ENCODE measurements around the gene NUDT3.

NUDT3 gene

DNA sequence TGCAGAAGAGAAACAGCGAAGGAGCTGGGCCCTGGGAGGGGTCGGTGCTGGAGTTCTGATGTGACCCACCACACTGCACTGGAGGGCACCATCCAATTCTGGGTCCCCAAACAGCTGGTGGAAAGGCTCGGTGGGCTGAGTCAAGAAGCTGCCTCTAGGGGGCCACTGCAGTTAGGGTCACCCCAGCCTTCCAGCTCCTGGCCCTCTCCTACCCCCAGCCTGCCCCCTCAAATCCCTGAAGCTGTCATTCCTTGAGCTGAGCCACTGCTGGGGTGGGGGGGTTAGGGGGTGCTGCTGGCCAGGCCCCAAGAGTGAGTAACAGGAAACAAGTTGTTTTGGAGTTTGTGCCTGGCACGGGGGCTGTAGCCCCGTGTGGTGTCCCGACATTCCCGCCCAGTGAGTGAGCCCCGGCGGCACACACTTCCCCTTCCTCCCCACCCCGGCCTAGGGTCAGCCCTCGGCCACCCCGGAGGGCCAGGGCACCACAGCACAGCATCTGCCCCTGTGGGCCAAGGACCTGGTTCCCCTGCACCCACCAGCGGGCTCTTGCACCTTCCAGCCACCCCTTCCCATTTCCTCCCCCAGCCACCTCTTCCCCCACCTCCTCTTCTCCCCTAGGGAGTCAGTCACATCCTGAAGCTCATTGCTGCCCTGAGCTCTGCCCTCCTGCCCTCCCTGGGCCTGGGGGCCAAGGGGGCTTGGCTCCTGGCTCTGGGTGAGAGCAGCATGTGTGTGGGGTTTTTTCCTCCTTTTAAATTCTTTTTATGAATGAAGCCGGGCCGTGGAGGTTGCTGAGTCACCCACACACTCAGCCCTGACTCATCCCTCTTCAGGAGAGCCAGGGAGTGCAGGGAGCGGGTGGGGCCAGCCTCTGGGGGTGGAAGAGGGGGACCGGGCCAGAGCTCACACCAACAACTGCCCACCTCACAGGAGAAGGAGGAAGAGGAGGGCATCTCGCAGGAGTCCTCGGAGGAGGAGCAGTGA, 148.3 kb downstream of the NUDT3 start:
- TF ChIP-seq ARNT (IDR thresholded peaks at IDR 0.05) (no peak), NFRKB (IDR thresholded peaks at IDR 0.05) (no peak), TARDBP (IDR thresholded peaks at IDR 0.05) (no peak), BHLHE40 (IDR thresholded peaks at IDR 0.05; ENCODE audit: borderline replicate concordance) (no peak), L3MBTL2 (conservative IDR thresholded peaks at IDR 0.05) (no peak), ELF4 (IDR thresholded peaks at IDR 0.05) (no peak), FOXM1 (IDR thresholded peaks at IDR 0.05; ENCODE audit: borderline replicate concordance) (no peak), ZNF384 (IDR thresholded peaks at IDR 0.05) (no peak), LEF1 (IDR thresholded peaks at IDR 0.05; ENCODE audit: borderline replicate concordance) (no peak), HDGF (IDR thresholded peaks at IDR 0.05; ENCODE audit: borderline replicate concordance) (no peak), FOXA1 (IDR thresholded peaks at IDR 0.05) (no peak), SUZ12 (IDR thresholded peaks at IDR 0.05) (no peak), SP1 (IDR thresholded peaks at IDR 0.05) (no peak), FOXK2 (IDR thresholded peaks at IDR 0.05) (no peak), CTBP1 (IDR thresholded peaks at IDR 0.05; ENCODE audit: borderline replicate concordance) (no peak)
- TF ChIP-seq, protein P1, sequence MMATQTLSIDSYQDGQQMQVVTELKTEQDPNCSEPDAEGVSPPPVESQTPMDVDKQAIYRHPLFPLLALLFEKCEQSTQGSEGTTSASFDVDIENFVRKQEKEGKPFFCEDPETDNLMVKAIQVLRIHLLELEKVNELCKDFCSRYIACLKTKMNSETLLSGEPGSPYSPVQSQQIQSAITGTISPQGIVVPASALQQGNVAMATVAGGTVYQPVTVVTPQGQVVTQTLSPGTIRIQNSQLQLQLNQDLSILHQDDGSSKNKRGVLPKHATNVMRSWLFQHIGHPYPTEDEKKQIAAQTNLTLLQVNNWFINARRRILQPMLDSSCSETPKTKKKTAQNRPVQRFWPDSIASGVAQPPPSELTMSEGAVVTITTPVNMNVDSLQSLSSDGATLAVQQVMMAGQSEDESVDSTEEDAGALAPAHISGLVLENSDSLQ (IDR thresholded peaks at IDR 0.05): no peak
- peak; percentile 13 for DNase-seq (ENCODE audit: extremely low spot score)
- POLR2A ChIA-PET: interaction anchor here (1.0 to 1.4 kb wide), 2 partner anchors 20 to 513 kb away, joined by 4 read pairs; partner anchors contain the start of gene SNRPC
- CTCF ChIA-PET: interaction anchor here (1.1 kb wide), 1 partner anchor 146 kb away, joined by 4 read pairs; no protein-coding TSS in a partner anchor

DNA sequence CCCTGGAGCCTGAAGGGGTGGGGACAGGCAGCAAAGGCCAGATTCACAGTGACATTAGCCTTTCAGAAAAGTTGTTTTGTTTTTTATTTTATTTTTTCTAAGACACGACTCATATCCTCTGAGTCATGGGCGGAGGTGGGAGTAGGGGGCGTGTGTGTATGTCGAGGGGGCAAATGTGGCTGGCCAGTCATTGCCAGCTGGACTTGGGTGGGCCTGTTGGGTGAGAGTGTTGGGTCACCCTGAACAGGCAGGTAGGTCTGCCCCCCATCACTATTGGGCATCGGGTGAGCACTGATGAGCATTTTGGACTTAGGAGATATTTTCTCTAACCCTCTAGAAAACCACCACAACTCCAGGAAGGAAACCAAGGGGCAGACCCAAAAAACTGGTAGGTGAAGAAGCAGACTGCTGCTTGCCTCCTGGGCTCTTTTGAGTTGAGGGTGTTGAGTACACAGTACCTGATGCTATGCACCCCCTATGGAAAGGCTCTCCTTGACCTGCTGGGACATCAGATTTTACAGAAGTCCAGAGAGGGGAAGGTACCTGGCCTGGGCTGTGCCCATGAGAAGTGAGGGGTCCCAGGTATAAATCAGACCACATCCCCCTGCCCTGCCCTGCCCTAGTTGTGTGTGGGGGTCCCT, 149.2 kb downstream of the NUDT3 start:
- TF ChIP-seq HDGF (IDR thresholded peaks at IDR 0.05; ENCODE audit: borderline replicate concordance): no peak
- no peak for TF ChIP-seq ELF4 (IDR thresholded peaks at IDR 0.05)
- TF ChIP-seq, protein P1 (IDR thresholded peaks at IDR 0.05): no peak
- TF ChIP-seq NFRKB (IDR thresholded peaks at IDR 0.05): no peak
- TF ChIP-seq L3MBTL2 (conservative IDR thresholded peaks at IDR 0.05): no peak
- no peak for TF ChIP-seq FOXA1 (IDR thresholded peaks at IDR 0.05)
- no peak for TF ChIP-seq SP1 (IDR thresholded peaks at IDR 0.05)
- TF ChIP-seq CTBP1 (IDR thresholded peaks at IDR 0.05; ENCODE audit: borderline replicate concordance): no peak
- peak; percentile 0 for DNase-seq (ENCODE audit: extremely low spot score)
- POLR2A ChIA-PET: interaction anchor here (1.0 to 1.4 kb wide), 2 partner anchors 19 to 514 kb away, joined by 4 read pairs; partner anchors contain the start of gene SNRPC
- CTCF ChIA-PET: interaction anchor here (1.1 kb wide), 1 partner anchor 147 kb away, joined by 4 read pairs; no protein-coding TSS in a partner anchor

DNA sequence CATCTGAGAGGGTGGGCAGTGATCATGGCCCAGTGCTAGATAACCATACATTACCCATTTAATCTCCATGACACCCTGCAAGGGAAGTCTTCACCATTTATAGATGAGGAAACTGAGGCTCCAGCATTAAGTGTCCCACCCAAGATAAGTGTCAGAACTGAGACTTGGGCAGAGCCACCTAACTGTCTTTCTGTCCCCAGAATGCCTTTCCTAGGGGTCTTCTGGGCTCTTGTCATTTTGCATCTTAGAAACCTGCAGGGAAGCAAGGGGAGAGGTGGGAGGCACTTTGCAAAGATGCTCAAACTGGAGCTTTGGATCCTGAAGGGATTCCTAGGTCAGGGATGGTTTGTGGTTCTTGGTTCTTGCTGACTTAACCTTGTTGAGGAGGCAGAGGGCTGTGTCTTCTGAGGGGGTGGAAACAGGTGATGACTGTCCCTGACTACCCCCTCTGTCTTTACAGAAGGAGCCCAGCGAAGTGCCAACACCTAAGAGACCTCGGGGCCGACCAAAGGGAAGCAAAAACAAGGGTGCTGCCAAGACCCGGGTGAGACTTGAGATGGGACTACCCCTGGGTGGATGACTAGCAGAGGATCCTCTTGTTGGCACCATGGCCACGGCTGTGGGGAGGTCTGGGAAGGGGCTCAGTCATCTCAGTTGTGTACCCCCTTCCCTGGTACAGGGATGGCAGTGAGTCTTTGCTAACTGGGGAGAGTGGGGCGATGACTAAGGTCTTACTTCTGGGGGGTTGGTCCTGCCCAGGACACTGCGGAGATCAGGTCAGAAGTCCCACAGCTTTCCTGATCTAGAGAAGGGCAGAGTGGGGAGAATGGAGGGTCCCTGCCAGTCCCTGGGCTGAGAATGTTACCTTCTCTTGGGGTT, 150.0 kb downstream of the NUDT3 start:
- no peak for TF ChIP-seq FOXK2 (IDR thresholded peaks at IDR 0.05)
- no peak for TF ChIP-seq ARNT (IDR thresholded peaks at IDR 0.05)
- no peak for TF ChIP-seq CTBP1 (IDR thresholded peaks at IDR 0.05; ENCODE audit: borderline replicate concordance)
- TF ChIP-seq SUZ12 (IDR thresholded peaks at IDR 0.05): no peak
- TF ChIP-seq L3MBTL2 (conservative IDR thresholded peaks at IDR 0.05): no peak
- no peak for TF ChIP-seq TARDBP (IDR thresholded peaks at IDR 0.05)
- no peak for TF ChIP-seq SP1 (IDR thresholded peaks at IDR 0.05)
- TF ChIP-seq FOXA1 (IDR thresholded peaks at IDR 0.05): no peak
- TF ChIP-seq ELF4 (IDR thresholded peaks at IDR 0.05): no peak
- no peak for TF ChIP-seq NFRKB (IDR thresholded peaks at IDR 0.05)
- TF ChIP-seq FOXM1 (IDR thresholded peaks at IDR 0.05; ENCODE audit: borderline replicate concordance): no peak
- TF ChIP-seq HDGF (IDR thresholded peaks at IDR 0.05; ENCODE audit: borderline replicate concordance): no peak
- no peak for TF ChIP-seq LEF1 (IDR thresholded peaks at IDR 0.05; ENCODE audit: borderline replicate concordance)
- TF ChIP-seq, protein P1 (IDR thresholded peaks at IDR 0.05): no peak
- TF ChIP-seq BHLHE40 (IDR thresholded peaks at IDR 0.05; ENCODE audit: borderline replicate concordance): no peak
- TF ChIP-seq ZNF384 (IDR thresholded peaks at IDR 0.05): no peak
- ChIA-PET POLR2A (interaction anchor here (1.4 kb wide), 1 partner anchor 47 kb away, joined by 4 read pairs; no protein-coding TSS in a partner anchor), CTCF (no interaction called here)
- DNase-seq (ENCODE audit: extremely low spot score): peak; percentile 2

DNA sequence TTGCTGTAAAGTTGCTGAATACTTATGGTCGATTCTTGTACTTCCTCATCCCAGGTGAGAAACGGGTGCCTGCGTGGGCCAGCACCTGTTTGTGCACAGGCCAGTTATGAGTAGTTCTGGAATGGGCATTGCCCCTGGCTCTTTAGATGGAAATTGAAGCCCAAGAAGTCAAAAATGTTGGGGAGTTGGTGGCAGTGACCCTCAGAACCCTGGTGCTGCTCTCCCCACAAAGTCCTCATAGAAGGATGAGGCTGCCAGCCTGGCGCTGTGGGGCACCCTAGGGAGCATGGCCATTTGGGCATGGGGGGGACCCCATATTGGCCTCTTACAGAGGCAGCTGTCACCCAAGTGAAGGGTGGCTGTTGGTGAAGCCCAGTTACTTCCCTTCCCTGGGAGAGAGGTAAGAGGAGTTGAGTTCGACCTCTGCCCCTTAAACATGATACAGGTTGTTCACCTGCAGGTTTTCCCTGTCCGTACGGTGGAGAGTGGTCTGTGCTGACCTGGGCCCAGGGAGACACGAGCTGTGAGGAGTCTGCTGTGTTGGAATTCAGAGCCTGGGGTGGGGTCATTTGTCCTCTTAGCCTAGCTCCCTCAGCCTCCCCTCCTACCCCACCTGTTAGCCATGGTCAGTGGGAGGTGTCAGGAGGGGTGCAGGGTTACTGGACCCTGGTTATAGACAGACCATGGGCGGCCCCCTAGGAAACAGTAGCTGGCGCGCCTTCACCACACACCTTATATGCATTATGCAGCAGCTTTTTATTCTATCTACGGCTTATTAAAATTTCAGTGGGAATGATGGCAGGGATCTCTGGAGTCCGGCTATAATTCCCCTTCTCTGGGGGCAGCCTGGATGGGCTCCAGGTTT, 150.9 kb downstream of the NUDT3 start:
- ChIA-PET POLR2A (interaction anchor here (1.4 kb wide), 1 partner anchor 46 kb away, joined by 4 read pairs; no protein-coding TSS in a partner anchor), CTCF (no interaction called here)
- peak; percentile 0 for DNase-seq (ENCODE audit: extremely low spot score)
- no peak for TF ChIP-seq NFRKB (IDR thresholded peaks at IDR 0.05)
- TF ChIP-seq ARNT (IDR thresholded peaks at IDR 0.05): no peak
- no peak for TF ChIP-seq ELF4 (IDR thresholded peaks at IDR 0.05)
- no peak for TF ChIP-seq LEF1 (IDR thresholded peaks at IDR 0.05; ENCODE audit: borderline replicate concordance)
- no peak for TF ChIP-seq CTBP1 (IDR thresholded peaks at IDR 0.05; ENCODE audit: borderline replicate concordance)
- TF ChIP-seq L3MBTL2 (conservative IDR thresholded peaks at IDR 0.05): no peak
- TF ChIP-seq, protein P1 (IDR thresholded peaks at IDR 0.05): no peak
- TF ChIP-seq ZNF384 (IDR thresholded peaks at IDR 0.05): no peak
- no peak for TF ChIP-seq FOXK2 (IDR thresholded peaks at IDR 0.05)
- TF ChIP-seq SUZ12 (IDR thresholded peaks at IDR 0.05): no peak
- no peak for TF ChIP-seq HDGF (IDR thresholded peaks at IDR 0.05; ENCODE audit: borderline replicate concordance)
- no peak for TF ChIP-seq BHLHE40 (IDR thresholded peaks at IDR 0.05; ENCODE audit: borderline replicate concordance)
- no peak for TF ChIP-seq FOXA1 (IDR thresholded peaks at IDR 0.05)
- no peak for TF ChIP-seq TARDBP (IDR thresholded peaks at IDR 0.05)
- TF ChIP-seq SP1 (IDR thresholded peaks at IDR 0.05): no peak
- TF ChIP-seq FOXM1 (IDR thresholded peaks at IDR 0.05; ENCODE audit: borderline replicate concordance): no peak

All from HEK293T (cell line).